ENCODE data around the gene TUBB.
A peak's percentile ranks its signal among the peaks of the same experiment; 100 is the strongest.
"Not testable (repeated sequence)": the region's sequence is repeated elsewhere in the genome, so short reads cannot be mapped to it uniquely, and the experiment has no call there.

Gene TUBB

DNA sequence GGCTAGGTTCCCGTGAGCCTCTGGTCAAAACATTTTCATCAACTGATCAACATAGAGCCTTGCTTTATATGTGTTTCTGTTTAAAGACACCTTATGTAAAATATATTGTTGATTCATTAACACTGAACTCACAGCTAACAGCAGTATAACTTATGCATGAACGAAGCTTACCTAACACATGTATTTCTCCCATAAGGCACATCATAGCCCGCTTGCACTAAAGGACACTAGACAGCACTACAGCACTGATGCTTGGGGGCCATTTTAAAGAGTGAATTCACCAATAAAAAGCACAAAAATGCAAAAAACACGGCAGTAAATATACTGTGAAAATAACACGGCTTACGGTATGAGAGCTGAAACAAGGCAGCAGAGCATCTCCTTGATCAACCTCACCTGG lies 18.4 kb downstream of the TUBB start:
- DNase-seq (ENCODE audit: low read depth): no peak

DNA sequence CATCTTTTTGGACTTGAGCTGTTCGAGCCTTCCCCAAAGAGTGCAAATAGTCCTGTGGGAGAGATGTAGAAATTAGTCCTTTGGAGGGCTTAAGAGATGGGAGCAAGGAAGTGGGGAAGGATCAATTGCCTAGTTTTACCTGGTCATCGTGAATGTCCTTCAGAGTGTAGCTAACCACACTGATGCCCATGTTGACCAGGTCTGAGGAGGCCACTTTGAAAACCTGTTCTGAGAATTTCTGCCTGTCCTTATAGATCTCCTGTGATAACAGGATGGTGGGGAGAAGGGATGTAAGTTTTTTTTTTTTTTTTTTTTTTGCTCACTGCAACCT lies 20.4 kb downstream of the TUBB start:
- DNase-seq (ENCODE audit: low read depth): no peak

DNA sequence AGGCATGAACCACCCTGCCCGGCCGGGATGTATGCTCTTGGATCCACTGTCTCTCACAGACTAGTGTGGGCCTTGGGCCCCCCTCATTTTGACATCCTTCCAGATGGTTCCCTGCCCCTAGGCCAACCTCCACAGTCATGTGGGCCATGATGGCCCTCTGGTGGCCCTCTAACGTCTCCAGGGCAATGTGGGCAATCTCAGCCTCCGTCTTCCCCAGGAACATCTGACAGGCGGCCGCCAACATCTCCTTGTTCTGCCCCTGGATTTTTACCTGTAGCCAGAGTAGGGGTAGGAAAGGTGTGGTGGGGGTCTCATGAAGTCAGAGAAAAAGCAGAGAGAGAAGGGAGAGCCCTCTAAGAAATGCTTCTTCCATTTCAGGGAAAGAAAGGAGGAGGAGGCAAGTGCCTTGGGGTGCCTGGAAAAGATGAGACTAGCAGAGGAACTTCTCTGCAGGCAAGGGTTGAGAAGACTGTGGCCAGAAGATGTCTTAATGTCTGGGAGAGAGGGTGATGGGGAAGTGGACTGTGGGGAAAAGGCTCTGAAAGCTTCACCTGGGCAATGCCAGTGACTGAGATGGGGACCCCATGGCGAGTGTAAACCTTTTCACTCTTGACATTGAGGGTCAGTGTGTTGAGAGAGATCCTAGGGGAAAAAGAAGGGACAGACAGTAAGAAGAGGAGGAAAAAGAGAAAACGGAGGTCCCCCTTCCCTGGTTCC lies 21.1 kb downstream of the TUBB start:
- DNase-seq (ENCODE audit: low read depth): no peak

DNA sequence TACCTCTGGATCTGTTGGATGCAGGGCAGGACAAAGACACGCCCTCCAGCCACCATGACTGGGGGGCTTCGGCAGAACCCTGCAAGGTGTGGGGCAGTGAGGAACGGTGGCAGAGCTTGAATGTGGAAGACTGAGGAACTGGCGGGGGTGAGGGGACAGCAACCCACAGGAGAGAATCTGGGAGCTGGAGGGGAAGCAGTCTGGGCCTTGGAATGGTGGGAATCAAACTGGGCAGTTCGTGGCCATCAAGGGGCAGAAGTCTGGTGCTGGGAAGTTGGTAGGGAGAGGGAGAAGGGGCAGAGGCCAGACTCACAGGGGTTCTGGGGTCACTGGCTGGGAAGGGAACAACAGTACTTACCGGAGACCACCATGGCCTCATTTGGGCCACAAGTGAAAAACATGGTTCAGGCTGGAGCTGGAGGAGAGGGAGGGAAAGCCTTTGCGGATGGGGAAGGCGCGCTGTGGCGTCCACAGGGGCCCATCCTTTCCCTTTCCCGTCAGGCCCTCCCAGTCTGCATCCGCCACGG lies 21.7 kb downstream of the TUBB start:
- peak; percentile 78 for DNase-seq (ENCODE audit: low read depth)

DNA sequence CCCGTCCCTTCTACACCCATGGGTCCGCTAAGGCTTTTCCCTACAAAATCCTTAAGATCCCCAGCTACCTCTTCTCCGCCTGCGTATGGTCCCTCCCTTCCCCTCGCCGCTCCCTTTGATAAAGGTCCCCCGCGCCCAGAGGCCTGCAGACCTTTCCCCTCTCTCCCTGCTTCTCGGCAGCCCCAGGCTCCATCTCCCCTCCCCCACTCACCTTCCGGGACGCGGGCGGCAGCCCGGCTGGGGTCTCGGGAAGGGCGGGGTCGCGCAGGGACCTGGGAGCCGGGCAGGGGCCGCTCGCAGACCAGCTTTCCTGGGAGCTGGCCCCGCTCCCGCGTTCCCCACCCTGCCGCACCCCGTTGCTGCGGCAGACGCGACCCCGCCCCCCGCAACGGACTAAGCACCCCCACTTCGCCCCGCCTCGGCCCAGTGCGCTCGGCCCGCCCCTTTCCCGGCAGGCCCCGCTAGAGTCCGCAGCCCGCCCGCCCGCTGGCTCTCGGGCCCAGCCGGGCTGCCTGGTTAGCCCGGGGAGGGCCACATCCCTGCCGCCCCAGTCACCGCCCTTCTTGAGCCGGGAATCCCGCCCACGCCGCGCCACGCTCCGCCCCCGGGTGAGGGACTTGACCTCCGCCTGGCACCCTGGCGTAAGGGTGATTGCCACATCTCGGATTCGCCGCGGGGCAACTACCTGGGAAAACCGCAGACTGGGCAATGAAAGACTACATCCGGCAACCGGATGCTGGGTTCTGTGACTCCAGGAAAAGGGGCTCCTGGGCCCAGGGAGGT lies 22.4 kb downstream of the TUBB start, which contains the start of gene FLOT1:
Gene FLOT1, minus strand, starts transcription at position 372 of the 783 bp plus-strand sequence. CDS start 498 bp downstream, outside the sequence.
- DNase-seq (ENCODE audit: low read depth): peak; percentile 96

DNA sequence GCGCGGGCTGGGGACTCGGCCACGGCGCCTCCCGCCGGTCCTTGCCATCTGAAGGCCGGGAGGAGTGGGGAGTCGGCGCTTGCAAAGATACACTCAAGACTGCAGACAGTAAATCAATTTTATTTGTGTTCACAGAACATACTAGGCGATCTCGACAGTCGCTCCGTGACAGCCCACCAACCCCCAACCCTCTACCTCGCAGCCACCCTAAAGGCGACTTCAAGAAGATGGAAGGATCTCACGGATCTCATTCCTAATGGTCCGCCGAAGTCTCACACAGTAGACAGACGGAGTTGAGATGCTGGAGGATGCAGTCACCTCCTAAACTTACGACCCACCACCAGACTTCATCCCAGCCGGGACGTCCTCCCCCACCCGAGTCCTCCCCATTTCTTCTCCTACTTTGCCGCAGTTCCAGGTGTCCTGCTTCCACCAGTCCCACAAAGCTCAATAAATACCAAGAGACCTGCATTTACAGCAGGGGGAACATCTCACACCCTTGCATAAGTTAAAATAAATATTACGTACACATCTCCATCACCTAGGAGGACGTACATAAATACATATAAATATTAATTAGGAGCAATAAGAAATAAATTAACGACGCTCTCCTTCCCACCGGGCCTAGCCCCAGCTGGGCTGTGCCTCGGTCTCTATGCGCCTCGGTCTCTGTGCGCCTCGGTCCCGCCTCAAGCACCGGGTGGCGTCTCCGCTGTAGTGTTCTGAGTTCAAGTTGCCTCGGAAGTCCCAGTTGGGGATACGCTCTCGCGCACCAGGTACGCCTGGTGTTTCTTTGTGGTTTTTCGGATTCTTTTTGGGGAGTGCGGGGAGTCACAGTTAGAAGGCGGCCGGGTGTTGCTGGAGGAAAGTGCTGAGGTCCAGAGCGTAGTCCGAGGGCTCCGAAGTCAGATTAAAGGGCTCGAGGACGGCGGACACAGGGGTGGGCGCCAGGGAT lies 23.2 kb downstream of the TUBB start:
- no peak for DNase-seq (ENCODE audit: low read depth)

DNA sequence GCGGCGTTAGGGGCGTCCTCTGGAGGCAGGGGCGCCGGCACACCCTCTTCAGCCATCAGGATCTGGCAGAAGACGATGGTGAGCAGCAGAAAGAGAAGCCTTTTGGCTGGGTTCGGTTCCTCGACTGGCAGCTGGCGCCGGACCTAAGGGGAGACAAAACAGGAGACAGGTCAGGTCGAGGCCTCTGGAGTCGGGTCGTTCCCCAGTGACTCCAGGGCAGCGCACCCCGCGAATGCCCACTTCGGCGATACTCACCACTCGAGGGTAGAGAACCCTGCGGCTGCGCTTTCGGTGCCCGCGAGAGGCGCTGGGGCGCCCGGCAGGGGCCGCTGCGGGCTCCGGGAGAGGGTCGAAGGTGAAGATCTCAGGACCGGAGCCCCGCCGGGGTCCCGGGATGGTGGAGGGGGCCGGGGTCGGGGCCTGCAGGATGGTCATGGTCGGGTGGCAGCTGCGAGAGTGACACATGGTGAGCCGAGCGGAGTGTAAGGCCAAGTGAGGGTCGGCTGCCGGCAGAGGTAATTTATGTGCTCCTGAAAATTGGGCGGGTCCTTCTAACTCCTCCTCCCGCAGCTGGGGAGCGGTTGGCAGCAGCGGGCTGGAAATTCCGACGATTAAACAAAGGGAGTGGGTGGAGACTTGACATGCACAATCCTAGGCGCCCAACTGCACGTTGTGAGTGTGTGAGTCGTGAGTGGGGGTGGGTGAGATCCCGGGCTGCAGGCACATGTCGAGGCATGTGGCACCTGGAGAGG lies 24.1 kb downstream of the TUBB start, which contains the start of gene IER3:
Gene IER3, minus strand, starts transcription at position 494 of the 752 bp plus-strand sequence. Its CDS starts 29 bp downstream, at position 465.
- peak; percentile 92 for DNase-seq (ENCODE audit: low read depth)

DNA sequence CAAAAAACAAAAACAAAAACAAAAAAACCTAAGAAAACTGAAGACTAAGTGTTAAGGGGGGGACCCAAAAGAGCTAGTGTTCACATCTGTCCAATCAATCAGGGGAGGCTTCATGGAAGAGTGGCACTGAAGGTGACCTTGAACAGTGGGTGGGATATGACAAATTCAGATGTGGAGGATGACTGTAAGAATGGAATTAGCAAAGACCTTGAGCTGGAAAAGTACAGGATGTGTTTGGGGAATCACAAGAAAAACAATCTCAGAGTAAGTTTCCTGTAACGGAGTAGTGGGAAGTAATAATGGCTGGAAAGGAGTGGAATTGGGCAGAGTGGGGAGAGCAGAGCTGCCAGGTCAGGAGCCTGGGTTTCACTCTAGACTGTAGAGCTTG lies 27.1 kb downstream of the TUBB start:
- DNase-seq (ENCODE audit: low read depth): no peak

GRCh38 chr6:30747902-30748769 lies 28.0 kb downstream of the TUBB start:
- no peak for DNase-seq (ENCODE audit: low read depth)

- DNase-seq (ENCODE audit: low read depth): no peak
Measured at GRCh38 chr6:30748851-30749540, 28.8 kb downstream of the TUBB start.

DNA sequence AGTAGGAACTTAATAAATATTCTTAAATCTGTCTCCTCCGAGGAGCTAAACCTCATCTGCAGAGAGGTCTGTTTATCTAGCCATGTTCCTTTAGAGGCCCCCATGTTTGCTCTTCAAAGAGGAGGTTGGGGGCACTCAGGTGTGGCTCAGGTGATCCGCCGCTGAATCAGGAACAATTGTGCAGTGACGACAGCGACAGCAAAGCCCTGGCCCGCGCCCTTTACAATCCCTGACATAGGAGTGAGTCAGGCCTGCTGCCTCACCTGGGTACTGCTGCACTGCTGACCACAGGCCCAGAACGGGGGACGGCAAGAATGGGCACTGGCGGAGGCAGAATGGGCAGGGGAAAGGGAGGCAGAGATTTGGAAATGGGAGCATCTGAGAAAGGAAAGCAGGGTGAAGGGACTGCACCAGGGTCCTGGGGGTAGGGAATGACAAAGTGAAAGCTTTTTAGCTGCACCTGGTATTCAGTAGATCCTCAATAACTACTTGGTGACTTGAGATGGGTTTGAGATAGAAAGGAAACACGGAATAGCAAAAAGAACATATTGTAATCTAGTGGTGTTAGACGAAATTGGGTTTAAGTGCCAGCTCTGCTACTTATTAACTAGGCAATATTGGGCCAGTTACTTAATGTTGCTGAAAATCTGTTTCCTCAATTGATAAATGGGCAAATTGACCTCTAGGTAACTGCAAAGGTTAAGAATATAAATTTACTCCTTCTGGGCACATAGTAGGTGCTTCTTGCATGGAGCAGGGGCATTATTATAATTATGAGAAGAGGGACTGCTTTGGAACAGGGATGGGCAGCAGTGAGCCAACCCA lies 29.6 kb downstream of the TUBB start:
- DNase-seq (ENCODE audit: low read depth): no peak

DNA sequence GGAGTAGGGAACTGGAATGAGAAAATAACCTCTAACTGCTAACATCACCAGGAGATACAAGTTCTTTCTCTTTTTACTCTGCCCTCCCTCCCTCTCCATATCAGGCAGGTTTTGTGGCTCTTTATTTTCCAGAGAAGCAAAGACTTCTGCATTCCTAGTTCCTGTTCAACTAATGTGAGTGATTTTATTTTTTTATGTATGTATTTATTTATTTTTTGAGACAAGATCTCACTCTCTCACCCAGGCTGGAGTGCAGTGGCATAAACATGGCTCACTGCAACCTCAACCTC lies 30.2 kb downstream of the TUBB start:
- no peak for DNase-seq (ENCODE audit: low read depth)

DNA sequence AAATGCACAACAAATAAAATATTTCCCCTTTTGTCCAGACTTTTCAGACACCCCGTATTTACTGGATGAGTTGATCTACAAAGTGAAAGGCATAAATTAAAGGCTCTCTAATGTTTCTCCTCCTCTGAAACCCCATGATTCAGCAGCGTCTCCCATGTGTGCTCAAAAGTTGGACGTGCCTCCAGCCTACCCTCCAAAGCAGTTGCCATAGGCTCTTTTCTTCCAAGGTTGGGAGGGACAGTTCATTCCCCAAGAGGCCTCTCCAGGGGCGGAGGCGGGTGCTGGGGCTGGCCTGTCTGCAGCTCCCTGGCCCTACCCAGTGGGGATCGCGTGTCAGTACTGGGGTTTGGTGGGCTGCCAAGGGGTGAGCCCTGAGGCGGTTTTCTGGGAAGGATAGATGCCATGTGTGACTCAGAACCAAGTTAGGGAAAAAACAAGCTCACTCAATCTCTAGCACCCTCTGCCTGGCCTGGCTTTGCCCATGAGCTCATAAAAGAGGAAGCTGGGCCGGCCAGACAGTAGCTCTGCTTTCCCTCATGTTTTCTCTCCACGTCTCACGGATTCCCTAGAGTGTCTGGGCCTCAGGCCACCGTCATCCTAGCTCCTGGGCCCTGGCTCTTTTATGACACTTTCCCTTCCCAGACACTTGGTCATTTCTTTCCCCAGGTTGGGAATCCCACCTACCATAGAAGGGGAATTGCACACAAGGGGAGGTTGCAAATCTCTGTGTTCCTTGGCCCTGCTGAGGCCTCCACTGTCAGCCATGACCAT lies 32.2 kb downstream of the TUBB start:
- DNase-seq (ENCODE audit: low read depth): peak; percentile 100

DNA sequence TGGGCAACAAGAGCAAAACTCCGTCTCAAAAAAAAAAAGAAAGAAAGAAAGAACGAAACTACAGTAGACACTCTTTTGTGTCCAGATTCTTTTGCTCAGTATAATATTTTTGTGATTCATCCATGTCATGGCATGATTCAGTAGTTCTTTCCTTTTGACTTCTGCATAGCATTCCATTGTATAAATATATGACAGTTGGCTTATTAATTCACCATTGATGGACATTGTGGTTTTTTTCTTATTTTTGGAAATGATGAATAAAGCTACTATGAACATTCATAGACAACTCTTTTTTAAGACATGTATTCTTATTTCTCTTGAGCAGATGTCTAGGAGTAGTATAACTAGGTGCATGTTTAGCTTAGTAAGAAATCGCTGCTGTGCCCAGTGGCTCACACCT lies 34.5 kb downstream of the TUBB start:
- DNase-seq (ENCODE audit: low read depth): peak; percentile 69

DNA sequence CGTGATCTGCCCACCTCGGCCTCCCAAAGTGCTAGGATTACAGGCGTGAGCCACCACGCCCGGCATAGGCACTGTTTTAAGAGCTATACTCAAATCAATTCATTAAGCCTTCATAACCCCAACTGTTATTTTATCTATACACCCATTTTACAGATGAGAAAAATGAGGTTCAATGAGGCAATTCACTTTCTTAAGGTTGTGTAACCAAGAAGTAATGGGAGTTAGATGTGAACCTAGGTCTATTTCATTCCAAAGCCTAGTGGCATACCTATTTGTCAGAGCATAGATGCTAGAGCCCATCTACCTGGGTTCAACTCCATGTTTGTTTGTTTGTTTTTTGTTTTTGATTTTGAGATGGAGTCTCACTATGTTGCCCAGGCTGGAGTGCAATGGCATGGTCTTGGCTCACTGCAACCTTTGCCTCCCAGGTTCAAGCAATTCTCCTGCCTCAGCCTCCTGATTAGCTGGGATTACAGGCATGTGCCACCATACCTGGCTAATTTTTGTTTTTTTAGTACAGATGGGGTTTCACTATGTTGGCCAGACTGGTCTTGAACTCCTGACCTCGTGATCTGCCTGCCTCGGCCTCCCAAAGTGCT lies 36.4 kb downstream of the TUBB start:
- not testable (repeated sequence) for DNase-seq (ENCODE audit: low read depth)

DNA sequence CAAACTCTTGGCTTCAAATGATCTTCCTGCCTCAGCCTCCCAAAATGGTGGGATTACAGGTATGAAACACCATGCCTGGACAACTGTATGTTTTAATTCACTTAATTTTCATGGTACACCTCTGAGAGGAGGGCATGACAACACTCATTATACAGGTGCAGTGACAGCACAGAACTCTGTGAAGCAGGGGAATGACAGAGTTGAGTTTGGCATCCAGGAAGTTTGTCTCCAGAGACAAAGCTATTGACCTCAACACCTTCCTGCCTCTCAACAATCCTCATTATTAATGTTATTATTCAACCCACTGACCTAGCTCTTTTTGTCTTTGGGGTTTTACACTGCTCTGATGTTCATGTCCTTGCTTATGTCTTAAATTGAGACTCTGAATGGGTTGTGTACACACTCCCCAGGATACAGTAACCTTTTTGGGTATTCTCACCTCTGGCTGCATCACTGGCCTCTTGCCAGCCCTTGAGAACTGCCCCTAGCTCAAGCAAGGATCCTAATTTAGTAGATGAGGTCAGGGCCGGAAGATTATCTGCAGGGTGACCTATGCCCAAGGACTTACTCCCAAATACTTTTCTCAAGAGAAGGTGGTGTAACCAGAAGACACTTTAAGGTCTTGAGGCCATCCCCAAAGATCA lies 37.2 kb downstream of the TUBB start:
- no peak for DNase-seq (ENCODE audit: low read depth)

DNA sequence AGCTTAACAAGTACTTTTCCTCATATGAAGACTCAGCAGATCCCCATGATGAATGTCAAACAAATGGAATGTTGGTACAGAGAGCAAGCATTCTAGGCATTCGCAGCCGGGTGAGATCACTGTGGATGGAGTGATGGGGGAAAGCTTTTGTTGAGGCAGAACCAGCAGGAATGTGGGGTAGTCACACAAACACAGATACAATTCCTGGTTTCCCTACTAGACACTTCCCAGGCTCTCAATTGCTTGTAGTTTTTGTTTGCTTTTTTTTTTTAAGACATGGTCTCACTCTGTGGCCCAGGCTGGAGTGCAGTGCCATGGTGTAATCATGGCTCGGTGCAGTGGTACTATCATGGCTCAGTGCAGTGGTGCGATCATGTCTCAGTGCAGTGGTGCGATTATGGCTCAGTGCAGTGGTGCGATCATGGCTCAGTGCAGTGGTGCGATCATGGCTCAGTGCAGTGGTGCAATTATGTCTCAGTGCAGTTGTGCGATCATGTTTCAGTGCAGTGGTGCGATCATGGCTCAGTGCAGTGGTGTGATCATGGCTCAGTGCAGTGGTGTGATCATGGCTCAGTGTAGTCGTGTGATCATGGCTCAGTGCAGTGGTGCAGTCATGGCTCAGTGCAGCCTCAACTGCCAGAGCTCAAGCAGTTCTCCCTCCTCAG lies 39.6 kb downstream of the TUBB start:
- DNase-seq (ENCODE audit: low read depth): peak; percentile 99

Measured in amniotic epithelial cell (primary cell).